Cardiac muscle cell (in vitro differentiated cells and primary cell): ENCODE results near the gene FADS2. TPM values are rescaled to one million over a fixed set of nuclear protein-coding genes. Genes with fewer than 3 reads are reported as not detected.
A peak's percentile ranks its signal among the peaks of the same experiment; 100 is the strongest.

Source experiments
- DNase-seq, 2 donors: peaks; one replicate each; pipeline versions ENCODE4 v3.0.0 to v3.0.0-alpha.2; 2010 to 2017; ENCODE audit warnings: low read depth in 1 of 2, low spot score in 1 of 2
- H3K27ac ChIP-seq: fragments of 200-600 bp; sonication (generic); 2 replicates; pipeline ENCODE4 v1.5.1; 2016
- H3K27me3 ChIP-seq: fragments of 200-600 bp; sonication (generic); 2 replicates; pipeline ENCODE4 v1.6.0; 2016; ENCODE audit warnings: control low read depth
- H3K36me3 ChIP-seq: fragments of 200-600 bp; sonication (generic); 2 replicates; pipeline ENCODE4 v1.5.1; 2016; ENCODE audit warnings: control low read depth
- H3K4me1 ChIP-seq: fragments of 200-600 bp; sonication (generic); 2 replicates; pipeline ENCODE4 v1.8.1; 2017; ENCODE audit warnings: low read depth, mild to moderate bottlenecking, mixed run types
- H3K4me3 ChIP-seq: fragments of 200-600 bp; sonication (generic); 2 replicates; pipeline ENCODE4 v1.5.1; 2016; ENCODE audit warnings: mild to moderate bottlenecking
- H3K9me3 ChIP-seq: fragments of 200-600 bp; sonication (generic); 2 replicates; pipeline ENCODE4 v1.5.1; 2017; ENCODE audit warnings: low read depth, mild to moderate bottlenecking, control low read depth
- CTCF ChIP-seq: IDR thresholded peaks from 2 replicates; pipeline ENCODE4 v1.5.1; 2012; ENCODE audit warnings: low read depth, mild to moderate bottlenecking, low read length
- polyA plus RNA-seq: library from polyadenylated mRNA; unstranded; fragments of >200 nt; fragmentation: Nextera tagmentation; extraction: Ambion mirVana; gene quantifications from 2 replicates; pipeline ENCODE4 v1.2.1, GENCODE V29; 2016
- total RNA-seq: library from RNA; depleted of rRNA; stranded (reverse); fragments of >200 nt; gene quantifications from 2 replicates; pipeline ENCODE4 v1.2.3, GENCODE V29; 2016

FADS2 gene
- total and polyA plus RNA-seq, 2 experiments from 2014 or later, result 103 to 262 TPM

DNA sequence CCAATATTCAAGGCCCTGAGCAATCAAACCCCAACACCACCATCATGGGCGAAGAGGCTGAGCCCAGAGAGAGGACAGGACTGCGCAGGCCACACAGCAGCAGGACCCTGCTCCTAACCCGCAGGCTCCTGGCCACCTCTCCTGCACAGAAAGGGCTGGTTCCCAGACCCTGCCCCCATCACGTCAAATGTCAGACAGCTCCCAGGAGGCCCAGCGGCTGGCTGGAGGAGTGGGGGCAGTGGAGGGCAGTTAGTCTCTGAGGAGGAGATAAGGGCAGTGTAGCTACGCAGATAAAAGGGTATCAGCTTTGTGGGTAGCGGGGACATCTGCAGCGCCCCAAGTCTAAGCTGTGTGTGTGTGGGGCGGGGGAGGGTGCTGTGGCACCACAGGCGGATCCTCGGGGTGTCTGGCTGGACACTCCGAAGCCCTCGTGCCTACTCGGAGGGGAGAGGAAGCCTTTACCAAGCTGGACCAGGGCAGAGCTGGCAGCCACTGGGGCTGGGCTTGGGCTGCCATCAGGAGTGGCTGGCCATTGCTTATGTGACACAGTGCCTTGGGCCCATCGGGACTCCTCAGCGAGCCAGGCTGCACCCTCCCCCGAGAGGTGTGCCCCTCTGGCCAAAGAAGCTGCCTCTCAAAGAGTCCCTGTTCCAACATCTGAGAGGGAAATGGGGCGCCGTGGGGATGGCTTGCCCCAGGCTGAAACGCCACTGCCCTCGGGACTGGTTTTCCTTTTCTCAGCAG lies 41.8 kb downstream of the FADS2 start:
- peak; percentile 10 to 52 for DNase-seq

GRCh38 chr11:61870541-61871031 lies 42.5 kb downstream of the FADS2 start:
- H3K36me3 ChIP-seq, result no peaks in the 10 kb centered on the region
- H3K27ac ChIP-seq, result peak overlapping the region; percentile 72
- H3K4me3 ChIP-seq, result no peak overlapping the region
- peak in 1 of 2 donors; percentile 50 for DNase-seq
- no peaks in the 10 kb centered on the region for H3K27me3 ChIP-seq
- no peak for TF ChIP-seq CTCF
- no peaks in the 10 kb centered on the region for H3K9me3 ChIP-seq
- peaks cover 27% of the 10 kb centered on the region for H3K4me1 ChIP-seq

More for the DNA sequence above, 41.8 kb downstream of the FADS2 start:
- Histone ChIP-seq H3K9me3 (no peaks in the 10 kb centered on the region), H3K27me3 (no peaks in the 10 kb centered on the region), H3K4me1 (peaks cover 27% of the 10 kb centered on the region), H3K27ac (peak overlapping the region; percentile 72), H3K36me3 (no peaks in the 10 kb centered on the region), H3K4me3 (no peak overlapping the region)
- no peak for TF ChIP-seq CTCF

DNA sequence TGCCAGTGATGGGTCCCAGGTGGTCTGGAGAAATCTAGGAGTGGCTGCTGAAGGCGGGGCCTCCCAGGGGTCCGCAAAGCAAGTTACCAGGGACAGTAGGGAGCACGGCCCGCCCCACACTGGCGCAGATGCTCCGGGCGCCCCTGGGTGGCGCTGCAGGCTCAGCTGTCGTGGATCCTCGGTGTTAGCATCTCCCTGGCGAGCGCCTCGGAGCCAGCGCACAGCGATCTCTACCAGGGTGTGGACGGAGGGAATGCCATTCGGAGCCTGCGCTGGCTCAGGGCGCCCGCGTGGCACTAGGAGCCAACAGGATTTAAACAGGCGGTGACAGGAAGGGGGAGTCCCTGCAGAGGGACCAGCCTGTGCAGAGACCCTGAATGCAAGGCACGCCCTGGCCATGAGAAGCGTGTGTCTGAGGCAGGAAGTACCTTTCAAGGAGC lies 43.1 kb downstream of the FADS2 start:
- H3K4me3 ChIP-seq, result no peak overlapping the region
- peak; percentile 84 to 89 for DNase-seq
- H3K4me1 ChIP-seq, result peaks cover 27% of the 10 kb centered on the region
- peak; percentile 92 for TF ChIP-seq CTCF
- no peaks in the 10 kb centered on the region for H3K9me3 ChIP-seq
- H3K27ac ChIP-seq, result no peak overlapping the region
- H3K27me3 ChIP-seq, result no peaks in the 10 kb centered on the region
- no peaks in the 10 kb centered on the region for H3K36me3 ChIP-seq

DNA sequence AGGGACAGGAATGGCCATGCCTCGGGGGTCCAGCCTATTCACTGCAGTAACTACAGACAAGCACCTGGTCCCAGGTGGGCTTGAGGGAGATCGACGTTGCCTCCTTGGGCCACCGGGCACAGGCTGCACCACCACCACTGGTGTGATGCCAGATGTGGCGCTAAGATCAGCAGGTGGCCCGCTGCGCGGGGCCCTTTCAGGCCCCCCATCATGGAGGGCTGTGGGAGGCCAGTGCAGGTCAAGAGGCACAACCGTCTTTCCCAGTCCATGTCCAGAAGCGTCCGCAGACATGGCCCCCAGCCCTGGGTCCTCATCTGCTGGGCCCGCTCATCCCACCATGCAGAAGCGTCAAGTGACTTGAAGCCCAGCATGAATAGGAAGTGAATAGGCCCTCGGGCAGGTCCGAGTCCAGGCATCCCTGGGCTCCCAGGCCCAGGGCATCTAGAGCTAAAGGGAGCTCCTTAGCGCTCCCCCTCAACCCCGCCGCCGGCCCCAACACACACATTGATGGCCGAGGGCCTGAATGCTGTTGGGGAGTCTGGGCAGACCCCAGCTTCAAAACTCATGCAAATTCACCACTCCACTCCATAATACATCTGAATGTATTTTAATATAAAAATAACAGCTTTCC lies 45.0 kb downstream of the FADS2 start:
- H3K27ac ChIP-seq, result no peak overlapping the region
- no peaks in the 10 kb centered on the region for H3K27me3 ChIP-seq
- peaks cover 27% of the 10 kb centered on the region for H3K4me1 ChIP-seq
- no peaks in the 10 kb centered on the region for H3K36me3 ChIP-seq
- no peak for TF ChIP-seq CTCF
- H3K4me3 ChIP-seq, result no peak overlapping the region
- DNase-seq, result no peak
- H3K9me3 ChIP-seq, result no peaks in the 10 kb centered on the region

GRCh38 chr11:61873588-61874376 lies 45.7 kb downstream of the FADS2 start:
- TF ChIP-seq CTCF, result no peak
- H3K4me3 ChIP-seq, result no peak overlapping the region
- H3K4me1 ChIP-seq, result peaks cover 27% of the 10 kb centered on the region
- DNase-seq, result no peak
- H3K36me3 ChIP-seq, result no peaks in the 10 kb centered on the region
- H3K27me3 ChIP-seq, result no peaks in the 10 kb centered on the region
- H3K9me3 ChIP-seq, result no peaks in the 10 kb centered on the region
- no peak overlapping the region for H3K27ac ChIP-seq
